ENCODE results near the gene PNMA6E. TPM values are rescaled to one million over a fixed set of nuclear protein-coding genes. Genes with fewer than 3 reads are reported as not detected.

Gene PNMA6E
- total and polyA plus RNA-seq, 4 donors: 0.08 TPM; not detected in 3

- peaks cover 0 to 5% (median 0%) of the 10 kb centered on the region in 5 donors for H3K4me1 ChIP-seq (ENCODE audit: control insufficient read depth in 5 of 5, insufficient read depth in 5 of 5, low read length in 5 of 5)
- H3K27ac ChIP-seq (ENCODE audit: low read depth in 1 of 2, low read length in 1 of 2): no peak overlapping the region
- H3K4me3 ChIP-seq: no peak overlapping the region
- no peak overlapping the region for H3K9ac ChIP-seq (ENCODE audit: insufficient read depth in 1 of 2, low read length in 2 of 2)
- H3K36me3 ChIP-seq (ENCODE audit: control insufficient read depth in 4 of 4, insufficient read depth in 4 of 4, low read length in 4 of 4): no peaks in the 10 kb centered on the region
- no peaks in the 10 kb centered on the region for H3K27me3 ChIP-seq (ENCODE audit: control insufficient read depth in 3 of 3, insufficient read depth in 3 of 3, low read length in 2 of 3)
- no peak for ATAC-seq (ENCODE audit: insufficient read depth, low FRiP score)
- TF ChIP-seq CTCF (IDR thresholded peaks at IDR 0.05; ENCODE audit: control extremely low read depth, extremely low read depth): no peak
- 75 to 80% methylated on average over 8 to 10 of the region's 10 CpGs for WGBS, 2 donors
- H3K9me3 ChIP-seq (ENCODE audit: control insufficient read depth in 4 of 4, insufficient read depth in 3 of 4, low read length in 3 of 4): no peaks in the 10 kb centered on the region
- no peak for DNase-seq
Measured at GRCh38 chrX:153408221-153408721, 7.1 kb upstream of the PNMA6E start.

GRCh38 chrX:153407736-153408135 lies 6.6 kb upstream of the PNMA6E start:
- H3K27ac ChIP-seq (ENCODE audit: low read depth in 1 of 2, low read length in 1 of 2): no peak overlapping the region
- no peak for DNase-seq
- no peak for TF ChIP-seq CTCF (IDR thresholded peaks at IDR 0.05; ENCODE audit: control extremely low read depth, extremely low read depth)
- no peaks in the 10 kb centered on the region for H3K9me3 ChIP-seq (ENCODE audit: control insufficient read depth in 4 of 4, insufficient read depth in 3 of 4, low read length in 3 of 4)
- no peak overlapping the region for H3K9ac ChIP-seq (ENCODE audit: insufficient read depth in 1 of 2, low read length in 2 of 2)
- no peaks in the 10 kb centered on the region for H3K27me3 ChIP-seq (ENCODE audit: control insufficient read depth in 3 of 3, insufficient read depth in 3 of 3, low read length in 2 of 3)
- WGBS, 2 donors: 62 to 86% methylated on average over 3 of the region's 3 CpGs
- H3K4me1 ChIP-seq (ENCODE audit: control insufficient read depth in 5 of 5, insufficient read depth in 5 of 5, low read length in 5 of 5): peaks cover 0 to 5% (median 0%) of the 10 kb centered on the region in 5 donors
- no peaks in the 10 kb centered on the region for H3K36me3 ChIP-seq (ENCODE audit: control insufficient read depth in 4 of 4, insufficient read depth in 4 of 4, low read length in 4 of 4)
- no peak for ATAC-seq (ENCODE audit: insufficient read depth, low FRiP score)
- H3K4me3 ChIP-seq: no peak overlapping the region

GRCh38 chrX:153406903-153407302 lies 5.8 kb upstream of the PNMA6E start:
- Histone ChIP-seq H3K27ac (ENCODE audit: low read depth in 1 of 2, low read length in 1 of 2) (no peak overlapping the region), H3K9me3 (ENCODE audit: control insufficient read depth in 4 of 4, insufficient read depth in 3 of 4, low read length in 3 of 4) (no peaks in the 10 kb centered on the region), H3K9ac (ENCODE audit: insufficient read depth in 1 of 2, low read length in 2 of 2) (no peak overlapping the region), H3K27me3 (ENCODE audit: control insufficient read depth in 3 of 3, insufficient read depth in 3 of 3, low read length in 2 of 3) (no peaks in the 10 kb centered on the region), H3K4me3 (no peak overlapping the region), H3K36me3 (ENCODE audit: control insufficient read depth in 4 of 4, insufficient read depth in 4 of 4, low read length in 4 of 4) (no peaks in the 10 kb centered on the region), H3K4me1 (ENCODE audit: control insufficient read depth in 5 of 5, insufficient read depth in 5 of 5, low read length in 5 of 5) (peaks cover 0 to 3% (median 0%) of the 10 kb centered on the region in 5 donors)
- ATAC-seq (ENCODE audit: insufficient read depth, low FRiP score) (no peak), DNase-seq (no peak)
- 77 to 92% methylated on average over 7 of the region's 7 CpGs for WGBS, 2 donors
- TF ChIP-seq CTCF (IDR thresholded peaks at IDR 0.05; ENCODE audit: control extremely low read depth, extremely low read depth): no peak

GRCh38 chrX:153406011-153406410 lies 4.9 kb upstream of the PNMA6E start:
- no peak overlapping the region for H3K27ac ChIP-seq (ENCODE audit: low read depth in 1 of 2, low read length in 1 of 2)
- no peak for TF ChIP-seq CTCF (IDR thresholded peaks at IDR 0.05; ENCODE audit: control extremely low read depth, extremely low read depth)
- no peak for DNase-seq
- 89 to 91% methylated on average over 9 of the region's 9 CpGs for WGBS, 2 donors
- H3K4me1 ChIP-seq (ENCODE audit: control insufficient read depth in 5 of 5, insufficient read depth in 5 of 5, low read length in 5 of 5): no peaks in the 10 kb centered on the region
- H3K36me3 ChIP-seq (ENCODE audit: control insufficient read depth in 4 of 4, insufficient read depth in 4 of 4, low read length in 4 of 4): no peaks in the 10 kb centered on the region
- no peak overlapping the region for H3K4me3 ChIP-seq
- ATAC-seq (ENCODE audit: insufficient read depth, low FRiP score): no peak
- H3K9me3 ChIP-seq (ENCODE audit: control insufficient read depth in 4 of 4, insufficient read depth in 3 of 4, low read length in 3 of 4): no peaks in the 10 kb centered on the region
- no peak overlapping the region for H3K9ac ChIP-seq (ENCODE audit: insufficient read depth in 1 of 2, low read length in 2 of 2)
- H3K27me3 ChIP-seq (ENCODE audit: control insufficient read depth in 3 of 3, insufficient read depth in 3 of 3, low read length in 2 of 3): no peaks in the 10 kb centered on the region
